Esophagus squamous epithelium (tissue), 4 donors: ENCODE results near the gene COA5.

Experiments
- POLR2A ChIP-seq, 4 donors: fragments of 450-650 bp; IDR thresholded peaks; one replicate each; pipeline ENCODE4 v1.6.1; 2017; ENCODE audit warnings: antibody characterized with exemption in 4 of 4, mild to moderate bottlenecking in 4 of 4, moderate library complexity in 3 of 4
- TF ChIP-seq, protein P1 (sequence below), 6 experiments: fragments of 450-650 bp in 4 of 6; fragments of 200-600 bp in 2 of 6; sonication (generic) in 2 of 6; IDR thresholded peaks; one replicate each; pipeline ENCODE4 v1.5.1; 2016 to 2019; ENCODE audit warnings: antibody characterized with exemption in 6 of 6, mild to moderate bottlenecking in 4 of 6, moderate library complexity in 4 of 6

DNA sequence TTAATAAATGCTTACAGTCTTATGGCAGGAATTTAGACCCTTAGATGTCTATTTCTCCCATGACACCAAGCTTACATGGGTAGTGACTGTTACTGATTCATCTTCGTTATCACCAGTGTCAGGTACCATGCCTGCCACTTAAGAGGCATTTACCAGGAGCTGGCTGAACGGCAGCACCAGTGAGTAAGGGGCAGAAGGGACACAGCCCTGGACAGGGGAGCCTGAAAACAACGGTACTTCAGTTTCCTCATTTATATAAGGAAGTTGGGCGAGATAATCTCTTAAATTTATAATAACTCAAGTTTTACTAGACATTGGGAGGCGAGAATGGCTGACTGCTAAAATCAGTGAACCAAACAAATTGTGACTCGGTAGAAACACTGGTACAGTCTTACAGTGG is 1.2 kb downstream of the COA5 start:
- no peak for TF ChIP-seq POLR2A (IDR thresholded peaks at IDR 0.05)
- TF ChIP-seq, protein P1, sequence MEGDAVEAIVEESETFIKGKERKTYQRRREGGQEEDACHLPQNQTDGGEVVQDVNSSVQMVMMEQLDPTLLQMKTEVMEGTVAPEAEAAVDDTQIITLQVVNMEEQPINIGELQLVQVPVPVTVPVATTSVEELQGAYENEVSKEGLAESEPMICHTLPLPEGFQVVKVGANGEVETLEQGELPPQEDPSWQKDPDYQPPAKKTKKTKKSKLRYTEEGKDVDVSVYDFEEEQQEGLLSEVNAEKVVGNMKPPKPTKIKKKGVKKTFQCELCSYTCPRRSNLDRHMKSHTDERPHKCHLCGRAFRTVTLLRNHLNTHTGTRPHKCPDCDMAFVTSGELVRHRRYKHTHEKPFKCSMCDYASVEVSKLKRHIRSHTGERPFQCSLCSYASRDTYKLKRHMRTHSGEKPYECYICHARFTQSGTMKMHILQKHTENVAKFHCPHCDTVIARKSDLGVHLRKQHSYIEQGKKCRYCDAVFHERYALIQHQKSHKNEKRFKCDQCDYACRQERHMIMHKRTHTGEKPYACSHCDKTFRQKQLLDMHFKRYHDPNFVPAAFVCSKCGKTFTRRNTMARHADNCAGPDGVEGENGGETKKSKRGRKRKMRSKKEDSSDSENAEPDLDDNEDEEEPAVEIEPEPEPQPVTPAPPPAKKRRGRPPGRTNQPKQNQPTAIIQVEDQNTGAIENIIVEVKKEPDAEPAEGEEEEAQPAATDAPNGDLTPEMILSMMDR (IDR thresholded peaks at IDR 0.05), result no peak
